Endothelial cell (in vitro differentiated cells): ENCODE measurements around the gene PHB1. TPM values are rescaled to one million over a fixed set of nuclear protein-coding genes. Genes with fewer than 3 reads are reported as not detected.

ENCODE experiments used
- DNase-seq: peaks from one replicate; pipeline ENCODE4 v3.0.0; 2021; ENCODE audit warnings: low spot score
- H3K27ac Mint-ChIP-seq: one replicate; pipeline ENCODE4 v1.8.0; 2021; ENCODE audit warnings: mixed read lengths, inconsistent platforms; ENCODE audit not compliant: unreplicated experiment
- H3K27me3 Mint-ChIP-seq: one replicate; pipeline ENCODE4 v1.8.0; 2021; ENCODE audit warnings: mild to moderate bottlenecking, moderate library complexity, mixed read lengths, inconsistent platforms; ENCODE audit not compliant: unreplicated experiment
- H3K36me3 Mint-ChIP-seq: one replicate; pipeline ENCODE4 v1.8.0; 2021; ENCODE audit warnings: mild to moderate bottlenecking, low read depth, mixed read lengths, inconsistent platforms; ENCODE audit not compliant: unreplicated experiment
- H3K4me1 Mint-ChIP-seq: one replicate; pipeline ENCODE4 v1.8.0; 2021; ENCODE audit warnings: mild to moderate bottlenecking, mixed read lengths, inconsistent platforms; ENCODE audit not compliant: unreplicated experiment
- H3K4me3 Mint-ChIP-seq: one replicate; pipeline ENCODE4 v1.8.0; 2021; ENCODE audit warnings: mild to moderate bottlenecking, mixed read lengths, inconsistent platforms; ENCODE audit not compliant: unreplicated experiment
- H3K9me3 Mint-ChIP-seq: one replicate; pipeline ENCODE4 v1.8.0; 2021; ENCODE audit warnings: mixed read lengths, inconsistent platforms; ENCODE audit not compliant: unreplicated experiment
- CTCF ChIP-seq: fragments of 200-600 bp; sonication (generic); IDR thresholded peaks from one replicate; pipeline ENCODE4 v1.5.0; 2021; ENCODE audit warnings: antibody characterized with exemption; ENCODE audit not compliant: unreplicated experiment
- total RNA-seq: library from RNA; stranded (reverse); fragmentation: NEBNext Ultra II Directional; extraction: Animal tissue kit (Norgen Biotek cat#: 25700); gene quantifications from one replicate; pipeline ENCODE4 v1.2.1, GENCODE V29; 2021; ENCODE audit not compliant: unreplicated experiment

The PHB1 gene
- total RNA-seq, 1 donor from 2014 or later: 181 TPM

DNA sequence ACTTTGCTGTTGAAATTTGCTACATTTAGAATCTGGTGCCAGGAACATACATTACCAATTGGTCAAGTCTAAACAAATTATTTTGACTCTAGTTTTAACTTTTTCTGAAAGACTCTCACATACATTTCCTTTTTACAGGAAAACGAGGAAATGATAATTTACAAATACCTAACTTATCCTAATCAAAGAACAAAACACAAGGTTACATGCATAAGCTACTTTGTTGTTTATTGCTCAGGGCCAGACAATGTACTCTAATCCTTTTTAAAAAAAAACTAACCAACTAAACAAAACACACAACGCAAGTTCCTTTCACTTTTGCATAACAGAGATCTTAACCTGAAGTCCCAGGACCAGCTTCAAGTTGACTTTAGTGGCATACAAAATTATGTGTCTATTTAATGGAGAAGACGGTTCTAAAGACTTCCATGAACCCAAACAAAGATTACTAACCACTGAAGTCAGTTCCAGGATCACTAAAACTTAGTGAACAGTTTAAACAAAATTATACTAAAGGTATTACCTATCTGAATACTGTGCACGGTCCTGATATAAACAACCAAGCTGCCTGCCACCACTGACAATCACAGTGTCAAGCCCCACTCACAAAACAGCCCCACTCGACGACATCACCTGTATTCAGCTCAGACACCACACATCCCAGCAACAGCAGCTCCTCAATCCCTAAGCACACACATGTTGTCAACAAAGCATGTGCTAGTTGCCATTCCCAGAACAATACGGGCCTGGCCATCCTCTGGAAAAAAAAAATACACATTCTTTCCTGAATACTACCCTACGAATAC, 54.5 kb downstream of the PHB1 start:
- TF ChIP-seq CTCF: no peak
- H3K36me3 Mint-ChIP-seq: no peaks in the 10 kb centered on the region
- peaks cover 2% of the 10 kb centered on the region for H3K27me3 Mint-ChIP-seq
- H3K27ac Mint-ChIP-seq: peak overlapping the region; percentile 87
- H3K9me3 Mint-ChIP-seq: no peaks in the 10 kb centered on the region
- peak overlapping the region; percentile 98 for H3K4me3 Mint-ChIP-seq
- DNase-seq: no peak
- H3K4me1 Mint-ChIP-seq: peaks cover 20% of the 10 kb centered on the region

DNA sequence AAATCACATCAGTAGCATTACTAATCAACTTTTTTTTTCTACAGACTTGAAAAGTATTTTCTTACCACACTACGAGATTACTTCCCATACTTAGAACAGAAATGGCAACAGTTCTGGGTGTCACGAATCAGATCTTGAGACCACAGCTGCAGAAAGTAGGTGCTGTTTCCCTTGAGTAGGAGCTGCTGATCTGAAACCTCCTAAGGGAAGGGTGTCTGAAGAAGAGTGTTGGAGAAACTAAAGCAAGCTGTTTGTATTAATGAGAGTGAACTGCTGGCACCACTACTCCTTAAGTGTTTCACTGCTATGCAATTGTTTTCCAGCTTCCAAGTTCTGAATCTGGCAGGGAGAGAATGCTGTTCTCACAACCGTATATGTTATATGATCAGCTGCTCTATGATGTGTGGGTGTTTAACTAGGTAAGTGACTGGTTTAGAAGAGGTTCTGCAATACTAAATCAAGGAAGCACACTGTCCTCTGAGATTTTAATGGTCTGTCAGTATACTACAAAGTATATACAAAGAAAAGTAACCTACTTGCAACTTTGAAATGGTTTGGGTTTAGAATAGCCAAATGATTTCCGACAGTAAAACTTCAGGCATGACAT, 55.9 kb downstream of the PHB1 start:
- Mint-ChIP-seq H3K4me1 (peaks cover 20% of the 10 kb centered on the region), H3K4me3 (no peak overlapping the region), H3K36me3 (no peaks in the 10 kb centered on the region), H3K27me3 (peaks cover 2% of the 10 kb centered on the region), H3K27ac (no peak overlapping the region), H3K9me3 (no peaks in the 10 kb centered on the region)
- no peak for DNase-seq
- no peak for TF ChIP-seq CTCF

- Mint-ChIP-seq H3K36me3 (peaks cover 4% of the 10 kb centered on the region), H3K9me3 (no peaks in the 10 kb centered on the region), H3K27ac (no peak overlapping the region), H3K4me3 (no peak overlapping the region), H3K27me3 (no peaks in the 10 kb centered on the region), H3K4me1 (peaks cover 16% of the 10 kb centered on the region)
- DNase-seq: no peak
- TF ChIP-seq CTCF: no peak
Measured at GRCh38 chr17:49357516-49357915, 57.2 kb downstream of the PHB1 start.

GRCh38 chr17:49356320-49356719, 58.4 kb downstream of the PHB1 start:
- H3K27ac Mint-ChIP-seq: no peak overlapping the region
- no peak for DNase-seq
- TF ChIP-seq CTCF: no peak
- no peaks in the 10 kb centered on the region for H3K27me3 Mint-ChIP-seq
- peaks cover 4% of the 10 kb centered on the region for H3K36me3 Mint-ChIP-seq
- no peak overlapping the region for H3K4me3 Mint-ChIP-seq
- H3K9me3 Mint-ChIP-seq: no peaks in the 10 kb centered on the region
- peaks cover 15% of the 10 kb centered on the region for H3K4me1 Mint-ChIP-seq

Other genes starting within 250 kb of the PHB1 start
- gene GNGT2, start 204.3 kb downstream of the PHB1 start, total RNA-seq: 2.1 TPM
- 15.7 TPM for gene ABI3, start 204.2 kb downstream of the PHB1 start, total RNA-seq
- not detected for gene PHOSPHO1, start 184.1 kb downstream of the PHB1 start, total RNA-seq
- gene ZNF652, start 52.6 kb downstream of the PHB1 start, total RNA-seq: 36.0 TPM
- gene NGFR, start 80.4 kb upstream of the PHB1 start, total RNA-seq: 4.5 TPM
- 6.6 TPM for gene NXPH3, start 161.0 kb upstream of the PHB1 start, total RNA-seq